Measurements from ENCODE around the gene COL26A1.
A peak's percentile ranks its signal among the peaks of the same experiment; 100 is the strongest.

COL26A1 gene

GRCh38 chr7:101352920-101353308 is 9.8 kb upstream of the COL26A1 start:
- H3K27ac ChIP-seq (ENCODE audit: extremely low read depth, low read depth, low read length) = no peak overlapping the region
- ChIA-PET POLR2A (no interaction called here), CTCF (interaction anchor here (0.6 to 2.2 kb wide), 4 partner anchors 11 to 257 kb away, joined by 3 to 9 read pairs (median 4); no protein-coding TSS in a partner anchor)
- H3K4me3 ChIP-seq (ENCODE audit: low read depth, low read length) = no peak overlapping the region
- H3K36me3 ChIP-seq (ENCODE audit: control insufficient read depth in 2 of 2, insufficient read depth in 1 of 2, low read length in 2 of 2) = no peaks in the 10 kb centered on the region
- no peak for TF ChIP-seq REST (tag by site-specific recombination; IDR thresholded peaks at IDR 0.05)
- no peak for TF ChIP-seq ZNF362 (tag by site-specific recombination; IDR thresholded peaks at IDR 0.05)
- TF ChIP-seq ZBTB11 (tag by site-specific recombination; conservative IDR thresholded peaks at IDR 0.05; ENCODE audit: low read depth) = no peak
- TF ChIP-seq ZNF138 (tag by site-specific recombination; IDR thresholded peaks at IDR 0.05; ENCODE audit: borderline replicate concordance) = no peak
- TF ChIP-seq INSM2 (tag by site-specific recombination; IDR thresholded peaks at IDR 0.05) = no peak
- TF ChIP-seq ZNF112 (tag by site-specific recombination; IDR thresholded peaks at IDR 0.05) = no peak
- TF ChIP-seq ZNF146 (tag by site-specific recombination; IDR thresholded peaks at IDR 0.05) = peak; percentile 98
- no peak for TF ChIP-seq ZNF544 (tag by site-specific recombination; IDR thresholded peaks at IDR 0.05)
- H3K9me3 ChIP-seq (ENCODE audit: control insufficient read depth, insufficient read depth, low read depth, low read length) = no peaks in the 10 kb centered on the region
- no peaks in the 10 kb centered on the region for H3K4me1 ChIP-seq (ENCODE audit: control insufficient read depth, insufficient read depth, low read length)

- H3K4me3 ChIP-seq (ENCODE audit: low read depth, low read length) = no peak overlapping the region
- no peaks in the 10 kb centered on the region for H3K9me3 ChIP-seq (ENCODE audit: control insufficient read depth, insufficient read depth, low read depth, low read length)
- no peaks in the 10 kb centered on the region for H3K4me1 ChIP-seq (ENCODE audit: control insufficient read depth, insufficient read depth, low read length)
- TF ChIP-seq ZNF175 (tag by site-specific recombination; IDR thresholded peaks at IDR 0.05) (no peak), ZNF10 (tag by site-specific recombination; IDR thresholded peaks at IDR 0.05) (peak; percentile 67), GLIS1 (tag by site-specific recombination; IDR thresholded peaks at IDR 0.05) (peak; percentile 23; the same call in 1 of the 2 replicates), ATF2 (tag by site-specific recombination; IDR thresholded peaks at IDR 0.05; ENCODE audit: low read depth) (peak; percentile 59; the same call in 1 of the 2 replicates), PRDM10 (tag by site-specific recombination; IDR thresholded peaks at IDR 0.05) (0 out of 2 replicates have a peak, but pooled peaks have one; percentile 29), ZNF776 (tag by site-specific recombination; IDR thresholded peaks at IDR 0.05; ENCODE audit: borderline replicate concordance) (no peak)
- ChIA-PET CTCF (interaction anchor here (0.6 kb wide), 1 partner anchor 136 kb away, joined by 3 read pairs; no protein-coding TSS in a partner anchor), POLR2A (no interaction called here)
- H3K27ac ChIP-seq (ENCODE audit: extremely low read depth, low read depth, low read length) = no peak overlapping the region
- no peaks in the 10 kb centered on the region for H3K36me3 ChIP-seq (ENCODE audit: control insufficient read depth in 2 of 2, insufficient read depth in 1 of 2, low read length in 2 of 2)
These were observed 5.2 kb upstream of the COL26A1 start for GRCh38 chr7:101357433-101357832.
